ENCODE data around the gene SLC22A15.

SLC22A15 gene

GRCh38 chr1:116092752-116093489 is 116.6 kb downstream of the SLC22A15 start:
- DNase-seq (ENCODE audit: low read depth) = no peak
- H3K4me3 ChIP-seq (ENCODE audit: low read depth, low read length) = no peak overlapping the region

- no peak for DNase-seq (ENCODE audit: low read depth)
- no peak overlapping the region for H3K4me3 ChIP-seq (ENCODE audit: low read depth, low read length)
Measured at GRCh38 chr1:116095027-116095426, 118.7 kb downstream of the SLC22A15 start.

- no peak overlapping the region for H3K4me3 ChIP-seq (ENCODE audit: low read depth, low read length)
- no peak for DNase-seq (ENCODE audit: low read depth)
Measured at GRCh38 chr1:116096013-116096618, 119.8 kb downstream of the SLC22A15 start.

DNA sequence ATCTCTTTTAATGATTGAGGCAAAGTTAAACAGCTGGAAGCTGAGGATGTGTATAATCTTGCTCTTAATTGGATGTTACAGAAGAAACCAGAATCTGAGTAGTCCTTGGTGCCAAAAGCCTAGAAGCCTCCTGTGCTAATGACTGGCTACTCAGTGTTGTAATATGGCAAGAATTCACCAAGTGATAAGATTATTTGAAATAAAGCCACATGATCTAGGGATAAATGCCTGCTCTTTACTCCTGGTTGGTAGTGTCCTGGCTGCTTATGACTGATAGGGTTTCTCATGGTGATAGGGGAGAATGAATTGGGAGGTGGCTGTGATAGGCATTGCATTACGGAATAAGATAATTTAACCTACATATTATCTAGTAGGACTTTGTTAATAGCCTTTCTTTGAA is 121.3 kb downstream of the SLC22A15 start:
- no peak overlapping the region for H3K4me3 ChIP-seq (ENCODE audit: low read depth, low read length)
- DNase-seq (ENCODE audit: low read depth) = no peak

DNA sequence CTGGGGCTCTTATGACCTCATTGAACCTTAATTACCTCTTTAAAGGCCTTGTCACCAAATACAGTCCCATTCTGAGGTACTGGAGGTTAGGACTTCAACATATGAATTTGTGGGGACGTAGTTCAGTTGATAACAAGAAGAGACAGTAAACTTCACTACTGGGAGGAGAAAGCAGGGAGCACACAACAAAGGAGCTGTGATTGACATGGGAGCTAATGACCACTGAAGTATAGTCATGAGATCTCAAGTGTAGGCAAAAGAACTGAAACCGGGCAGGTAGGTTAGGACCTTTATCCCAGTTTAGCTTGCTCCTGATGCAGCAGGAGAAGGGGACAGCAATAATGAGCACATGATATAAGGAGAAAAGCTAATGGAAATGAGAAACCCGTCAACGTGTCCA is 123.1 kb downstream of the SLC22A15 start:
- H3K4me3 ChIP-seq (ENCODE audit: low read depth, low read length) = no peak overlapping the region
- DNase-seq (ENCODE audit: low read depth) = no peak

GRCh38 chr1:116099919-116100318 is 123.6 kb downstream of the SLC22A15 start:
- no peak for DNase-seq (ENCODE audit: low read depth)
- H3K4me3 ChIP-seq (ENCODE audit: low read depth, low read length) = no peak overlapping the region

DNA sequence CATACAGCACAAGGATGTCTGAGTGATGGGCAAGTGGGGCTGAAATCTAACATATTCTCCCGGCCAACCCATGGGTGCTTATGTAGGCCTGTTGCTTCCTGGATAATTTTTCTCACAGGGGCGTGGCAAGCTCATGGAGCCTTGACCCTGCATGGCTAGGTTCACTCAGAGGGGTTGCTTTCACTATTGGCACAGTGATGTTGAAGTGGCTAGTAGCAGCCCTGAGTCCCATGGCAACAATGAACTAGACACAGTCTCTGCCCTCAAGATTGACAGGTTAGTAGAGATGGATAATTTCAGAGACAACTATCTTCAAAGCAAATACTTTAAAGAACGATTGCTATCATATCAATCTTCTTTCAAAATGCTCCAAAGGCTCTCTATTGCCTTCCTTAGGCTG is 128.4 kb downstream of the SLC22A15 start:
- no peak overlapping the region for H3K4me3 ChIP-seq (ENCODE audit: low read depth, low read length)
- DNase-seq (ENCODE audit: low read depth) = no peak

- H3K4me3 ChIP-seq (ENCODE audit: low read depth, low read length) = no peak overlapping the region
- DNase-seq (ENCODE audit: low read depth) = no peak
Measured at GRCh38 chr1:116105996-116106395, 129.7 kb downstream of the SLC22A15 start.

DNA sequence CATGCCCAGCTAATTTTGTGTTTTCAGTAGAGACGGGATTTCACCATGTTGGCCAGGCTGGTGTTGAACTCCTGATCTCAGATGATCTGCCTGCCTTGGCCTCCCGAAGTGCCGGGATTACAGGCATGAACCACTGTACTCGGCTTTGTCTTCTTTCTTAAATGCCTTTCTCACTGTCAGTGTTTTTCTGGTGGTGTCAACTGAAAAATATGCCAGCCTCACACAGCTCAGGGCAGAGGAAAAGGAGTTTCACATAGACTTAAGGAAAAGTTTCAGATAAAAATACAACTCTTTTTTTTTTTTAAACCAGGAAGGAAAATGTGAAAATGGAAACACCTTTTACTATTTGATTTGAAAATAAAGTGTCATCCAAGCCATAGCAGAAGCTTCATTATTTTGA is 130.3 kb downstream of the SLC22A15 start:
- H3K4me3 ChIP-seq (ENCODE audit: low read depth, low read length) = no peak overlapping the region
- DNase-seq (ENCODE audit: low read depth) = no peak

- no peak overlapping the region for H3K4me3 ChIP-seq (ENCODE audit: low read depth, low read length)
- DNase-seq (ENCODE audit: low read depth) = no peak
Measured at GRCh38 chr1:116107371-116107770, 131.1 kb downstream of the SLC22A15 start.

DNA sequence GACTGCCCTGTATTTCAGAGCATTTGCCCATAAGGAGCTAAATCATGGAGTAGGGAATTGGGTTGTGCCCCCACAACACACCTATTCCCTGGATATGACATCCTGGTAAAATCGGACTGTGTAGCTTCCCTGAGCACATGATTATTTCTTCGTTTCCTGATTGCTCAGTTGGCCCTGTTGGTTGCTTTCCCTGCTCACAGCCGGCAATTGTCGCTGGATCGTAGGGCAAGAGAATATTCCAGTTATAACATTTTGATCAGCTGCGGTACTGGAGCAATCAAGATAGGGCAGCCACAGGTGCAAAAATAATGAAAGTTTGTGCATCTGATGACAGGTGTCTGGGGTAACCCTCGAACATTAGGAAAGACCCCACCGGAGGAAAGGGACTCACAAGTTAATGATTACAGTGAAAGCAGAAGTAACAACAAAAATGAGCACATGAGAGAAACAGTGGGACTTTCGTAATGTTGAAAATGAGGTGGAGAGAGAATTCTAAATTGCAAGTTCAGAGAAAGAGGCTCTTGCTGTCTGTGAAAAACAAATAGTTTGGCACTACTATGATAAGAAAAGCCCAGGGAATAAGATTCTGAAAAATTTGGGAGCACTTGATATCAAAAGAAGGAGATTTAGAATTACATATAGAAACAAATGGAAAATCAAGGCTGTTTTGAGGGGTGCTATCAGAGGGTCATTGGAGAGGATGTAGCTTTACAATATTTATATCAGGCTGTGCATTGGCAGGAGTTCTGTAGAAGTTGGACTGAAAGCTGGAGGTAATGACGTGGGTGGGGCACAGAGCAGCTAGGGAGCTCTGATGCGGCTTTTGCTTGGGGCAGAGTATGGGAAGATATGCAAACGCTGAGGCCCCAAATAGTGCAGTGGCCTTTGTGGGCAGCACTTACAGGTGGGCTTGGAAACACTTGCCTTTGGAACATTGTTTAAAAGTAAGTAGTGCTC is 134.5 kb downstream of the SLC22A15 start, which contains the start of gene MAB21L3:
TSS of gene MAB21L3 (plus strand) at position 833 of the 957 bp plus-strand sequence. CDS start 1,217 bp downstream, outside the sequence.
- no peak for DNase-seq (ENCODE audit: low read depth)
- no peak within 1 kb of the TSS for H3K4me3 ChIP-seq (ENCODE audit: low read depth, low read length)

DNA sequence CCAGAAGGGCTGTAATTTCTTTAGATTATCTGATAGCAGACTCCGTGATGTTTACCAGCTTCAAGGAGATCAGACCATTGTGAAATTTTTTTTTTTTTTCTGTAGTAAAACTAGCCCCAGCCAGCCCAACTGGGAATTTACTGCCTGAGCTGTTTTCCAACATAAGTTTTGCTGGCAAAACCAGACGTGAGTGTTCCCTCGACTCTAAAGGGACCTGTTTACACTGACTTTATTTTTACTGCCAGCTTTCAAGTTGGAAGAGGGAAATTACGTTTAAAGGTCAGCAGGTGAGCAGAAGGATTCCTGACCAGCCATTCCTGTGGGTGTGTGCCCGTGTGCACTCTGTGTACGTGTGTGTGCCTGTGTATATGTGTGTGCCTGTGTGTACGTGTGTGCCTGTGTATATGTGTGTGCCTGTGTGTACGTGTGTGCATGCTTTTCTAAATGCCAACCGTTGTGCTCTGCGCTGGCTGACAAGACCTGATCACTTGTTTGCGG is 135.3 kb downstream of the SLC22A15 start:
- DNase-seq (ENCODE audit: low read depth) = no peak
- no peak overlapping the region for H3K4me3 ChIP-seq (ENCODE audit: low read depth, low read length)

- no peak for DNase-seq (ENCODE audit: low read depth)
- no peak overlapping the region for H3K4me3 ChIP-seq (ENCODE audit: low read depth, low read length)
Measured at GRCh38 chr1:116112388-116113140, 136.3 kb downstream of the SLC22A15 start.

DNA sequence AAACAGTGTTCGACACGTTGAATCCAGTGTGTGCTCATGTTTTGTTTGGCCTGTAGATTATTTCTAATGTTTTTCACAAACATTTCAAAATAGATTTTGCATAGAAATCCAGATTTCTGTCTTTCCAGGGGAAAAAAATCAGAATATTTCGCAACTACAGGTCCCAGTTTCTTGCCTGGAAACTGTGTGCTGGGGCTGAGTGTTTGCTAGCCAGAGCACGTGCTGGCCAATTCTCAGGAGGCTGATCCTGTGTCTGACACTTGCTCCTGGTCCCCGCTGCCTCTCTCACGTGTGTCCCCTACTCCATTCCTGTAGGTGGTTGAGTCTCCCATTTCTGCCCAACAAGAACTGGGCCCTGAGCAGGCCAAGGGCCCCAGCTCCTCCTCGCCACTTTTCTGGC is 137.3 kb downstream of the SLC22A15 start:
- H3K4me3 ChIP-seq (ENCODE audit: low read depth, low read length) = no peak overlapping the region
- no peak for DNase-seq (ENCODE audit: low read depth)

- H3K4me3 ChIP-seq (ENCODE audit: low read depth, low read length) = no peak overlapping the region
- peak; percentile 63 for DNase-seq (ENCODE audit: low read depth)
Measured at GRCh38 chr1:116115476-116116439, 139.4 kb downstream of the SLC22A15 start.

GRCh38 chr1:116118471-116118870 is 142.2 kb downstream of the SLC22A15 start:
- H3K4me3 ChIP-seq (ENCODE audit: low read depth, low read length) = no peak overlapping the region
- DNase-seq (ENCODE audit: low read depth) = no peak
